ENCODE results near the gene SPAG16. TPM values are rescaled to one million over a fixed set of nuclear protein-coding genes. Genes with fewer than 3 reads are reported as not detected.
"Not testable (repeated sequence)": the region's sequence is repeated elsewhere in the genome, so short reads cannot be mapped to it uniquely, and the experiment has no call there.

The SPAG16 gene
- total RNA-seq, 1 donor from 2014 or later: 19.8 TPM

DNA sequence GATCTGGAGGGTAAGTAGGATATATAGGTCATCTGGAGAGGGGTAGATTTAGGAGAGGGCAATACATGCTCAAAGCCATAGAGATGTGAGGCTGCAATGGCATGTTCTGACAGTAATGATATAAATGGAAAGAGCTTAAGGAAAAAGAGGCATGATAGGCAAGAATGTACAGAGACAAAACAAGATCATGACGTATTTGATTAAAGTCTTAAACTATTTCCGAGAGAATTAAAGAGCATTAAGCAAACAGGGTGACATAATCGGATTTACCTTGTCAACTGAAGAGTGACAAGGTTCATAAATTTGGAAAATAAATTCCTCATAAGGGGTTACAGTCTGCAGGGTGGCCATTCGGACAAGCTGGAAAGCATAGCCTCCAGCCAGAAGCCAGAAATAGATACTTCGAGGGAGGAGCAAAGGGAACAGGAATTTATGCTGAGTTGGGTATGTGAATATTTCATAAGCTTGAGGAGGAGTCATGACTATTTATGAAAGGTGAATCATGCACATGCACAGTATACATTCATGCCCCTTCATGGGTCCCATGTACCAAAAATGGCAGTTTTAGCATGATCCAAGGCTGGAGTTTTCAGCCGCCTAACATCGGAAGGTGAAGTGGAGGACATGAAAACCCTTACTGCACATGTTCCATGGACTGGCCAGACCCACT, 730.4 kb downstream of the SPAG16 start:
- peak; percentile 63 for ATAC-seq

DNA sequence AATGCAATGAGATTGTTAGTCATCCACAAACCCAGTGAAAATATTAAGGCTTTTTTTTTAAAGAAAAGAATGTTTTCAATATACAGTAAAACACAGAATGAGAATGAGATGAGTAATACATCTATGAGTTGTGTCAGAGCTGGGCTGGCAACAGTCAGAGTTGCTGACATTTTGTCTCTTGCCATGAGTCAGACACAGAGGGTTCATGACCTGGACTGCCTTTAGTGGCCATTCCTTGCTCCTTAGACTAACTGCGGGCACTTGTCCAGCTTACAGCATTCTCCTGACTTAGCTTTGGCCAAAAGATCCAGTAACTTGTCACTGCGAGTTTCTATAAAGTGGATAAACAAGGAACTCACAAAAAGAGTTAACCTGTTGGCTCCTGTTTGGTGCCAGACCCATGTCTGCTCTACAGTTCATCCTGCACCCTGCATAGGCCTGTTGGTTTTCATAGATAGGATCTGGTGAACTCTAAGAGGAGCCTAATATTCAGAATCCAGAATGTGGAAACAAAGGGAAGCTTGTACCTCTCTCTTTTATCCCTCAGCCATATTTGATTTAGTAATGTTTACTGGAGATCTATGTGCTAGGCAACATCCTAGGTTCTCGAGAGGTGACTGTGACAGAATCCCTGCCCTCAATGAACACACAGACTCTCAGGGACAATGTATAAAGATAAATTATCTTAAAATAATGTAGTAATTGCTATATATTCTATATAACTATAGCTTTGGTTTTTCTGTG, 735.1 kb downstream of the SPAG16 start:
- ATAC-seq: peak; percentile 98

DNA sequence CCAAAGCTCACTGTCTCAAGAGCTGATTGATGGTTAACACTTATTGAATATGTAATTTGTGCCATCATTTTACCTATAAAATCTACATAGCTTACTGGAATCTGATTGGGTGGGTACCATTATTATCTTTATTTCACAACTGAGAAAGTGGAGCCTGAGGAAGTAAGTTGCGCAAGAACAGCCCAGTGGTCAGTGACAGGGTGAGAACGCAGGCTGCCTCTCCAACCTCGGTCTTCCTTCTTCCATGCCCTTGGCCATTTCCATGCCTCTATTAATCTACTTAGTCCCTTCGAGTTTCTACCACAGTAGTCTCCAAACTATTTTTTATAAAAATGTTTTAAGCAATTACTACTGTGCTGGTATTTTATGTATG, 735.7 kb downstream of the SPAG16 start:
- ATAC-seq: no peak

DNA sequence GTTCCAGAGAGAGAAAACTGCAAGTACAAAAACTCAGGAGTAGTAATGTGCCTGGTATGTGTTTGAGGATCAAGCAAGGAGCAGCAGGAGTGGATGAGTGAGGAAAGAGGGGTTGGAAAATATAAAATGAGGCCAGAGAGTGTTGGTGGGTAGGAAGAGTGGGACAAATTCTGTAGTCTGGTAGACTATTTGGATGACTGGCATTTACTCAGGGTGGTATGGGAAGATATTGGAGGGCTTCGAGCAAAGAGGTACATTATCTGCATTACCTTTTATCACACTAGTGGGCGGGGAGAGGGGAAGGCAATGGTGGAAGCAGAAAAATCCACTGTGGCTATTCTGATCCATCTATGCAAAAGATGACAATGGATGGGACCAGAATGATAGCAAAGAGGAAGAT, 744.9 kb downstream of the SPAG16 start:
- no peak for ATAC-seq

DNA sequence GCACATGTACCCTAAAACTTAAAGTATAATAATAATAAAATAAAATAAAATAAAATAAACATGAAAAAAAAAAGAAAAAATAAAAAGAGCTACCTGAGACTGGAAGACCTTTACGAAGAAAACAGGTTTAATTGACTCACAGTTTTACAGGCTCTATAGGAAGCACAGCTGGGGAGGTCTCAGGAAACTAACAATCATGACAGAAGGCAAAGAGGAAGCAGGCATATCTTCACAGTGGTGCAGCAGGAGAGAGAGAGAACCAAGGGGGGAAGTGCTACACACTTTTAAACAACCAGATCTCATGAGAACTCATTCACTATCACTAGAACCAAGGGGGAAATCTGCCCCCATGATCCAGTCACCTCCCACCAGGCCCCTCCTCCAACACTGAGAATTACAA, 747.3 kb downstream of the SPAG16 start:
- no peak for ATAC-seq

DNA sequence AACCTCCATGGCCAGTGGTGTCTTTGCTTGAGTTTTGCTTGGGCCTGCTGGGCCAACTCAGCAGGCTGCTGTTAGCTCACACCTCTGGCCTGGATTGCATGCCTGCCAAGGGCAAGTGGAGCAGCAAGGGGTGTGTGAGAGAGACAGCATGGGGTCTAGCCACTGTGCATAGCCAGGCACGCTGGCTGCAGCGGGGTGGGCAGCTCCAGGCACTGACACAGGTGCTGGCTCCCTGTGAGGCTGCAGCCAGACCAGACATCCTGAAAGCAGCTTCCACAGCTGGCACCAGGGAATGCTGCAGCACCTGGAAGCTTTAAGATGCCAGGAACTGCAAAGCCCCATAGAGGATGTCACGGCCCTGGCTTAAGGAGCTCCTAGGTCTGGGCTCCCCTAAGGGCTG, 750.2 kb downstream of the SPAG16 start:
- no peak for ATAC-seq

DNA sequence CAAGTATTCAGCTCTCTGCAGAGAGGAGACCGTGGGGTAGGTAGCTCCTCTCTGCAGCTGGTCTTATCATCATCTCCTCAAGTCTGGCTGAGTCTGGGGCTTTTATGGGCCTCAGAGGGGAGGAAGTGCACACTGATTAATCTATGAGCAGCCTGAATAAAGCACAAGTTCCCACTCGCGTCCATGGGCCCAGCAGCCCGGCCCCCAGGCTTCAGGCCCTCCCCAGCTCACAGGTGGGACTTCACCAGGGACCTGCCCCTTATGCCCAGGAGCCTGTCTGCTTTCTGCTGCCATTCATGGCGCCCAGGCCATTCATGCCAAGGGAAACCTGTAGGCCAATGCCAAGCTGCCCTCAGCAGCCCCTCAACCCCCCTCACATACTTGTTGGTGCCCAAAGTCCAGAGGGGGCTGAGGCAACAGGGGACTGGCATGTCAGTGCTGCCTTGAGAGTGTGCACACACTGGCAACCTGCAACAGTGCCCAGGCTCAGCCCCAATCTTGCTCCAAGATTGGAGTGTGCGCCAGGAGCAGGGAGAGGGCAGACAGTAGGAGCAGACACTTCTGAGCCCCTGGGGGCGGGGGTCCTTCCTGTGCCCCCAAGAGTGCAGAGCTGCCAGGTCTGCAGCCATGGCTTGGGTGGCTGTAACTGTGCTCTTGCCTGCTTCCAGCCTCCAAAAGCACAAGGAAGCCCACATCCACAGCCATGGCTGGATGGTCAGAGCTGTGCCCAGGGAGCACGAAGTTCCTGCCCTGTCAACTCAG, 751.0 kb downstream of the SPAG16 start:
- ATAC-seq: no peak

DNA sequence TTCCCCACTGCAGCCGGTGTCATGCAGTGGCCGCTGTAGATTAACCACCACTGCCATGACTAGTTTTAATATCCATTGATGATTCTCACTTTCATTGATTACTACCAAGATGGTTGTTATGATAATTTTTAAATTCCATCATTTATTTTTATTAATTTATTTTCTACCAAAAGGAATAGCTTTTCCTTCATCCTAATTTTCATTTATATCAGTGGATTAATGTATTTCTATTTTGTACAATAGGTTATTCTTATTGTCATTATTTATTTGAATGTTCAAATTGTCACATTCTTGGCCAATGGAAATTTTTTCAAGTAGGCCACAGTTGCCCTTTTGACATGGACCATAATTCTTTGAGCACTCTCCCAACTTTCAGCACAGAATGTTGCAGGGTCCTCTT, 751.7 kb downstream of the SPAG16 start:
- ATAC-seq: no peak

DNA sequence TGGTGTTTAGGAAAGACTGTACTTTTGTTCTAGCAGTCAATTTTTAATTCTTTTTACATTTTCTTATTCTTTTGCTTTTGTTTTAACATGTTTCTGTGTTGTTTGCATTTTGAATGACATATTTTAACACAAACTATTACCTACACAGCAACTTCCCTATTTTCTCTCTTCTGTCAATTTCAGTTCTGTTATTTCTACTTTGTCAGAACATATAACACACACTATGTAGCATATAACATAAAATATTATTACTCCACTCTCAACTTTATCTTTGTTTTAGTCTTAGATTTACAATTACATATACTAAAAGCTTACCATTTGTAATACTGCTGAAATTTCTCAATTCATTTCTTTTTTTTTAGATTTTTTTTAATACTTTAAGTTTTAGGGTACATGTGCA, 753.9 kb downstream of the SPAG16 start:
- ATAC-seq: no peak

DNA sequence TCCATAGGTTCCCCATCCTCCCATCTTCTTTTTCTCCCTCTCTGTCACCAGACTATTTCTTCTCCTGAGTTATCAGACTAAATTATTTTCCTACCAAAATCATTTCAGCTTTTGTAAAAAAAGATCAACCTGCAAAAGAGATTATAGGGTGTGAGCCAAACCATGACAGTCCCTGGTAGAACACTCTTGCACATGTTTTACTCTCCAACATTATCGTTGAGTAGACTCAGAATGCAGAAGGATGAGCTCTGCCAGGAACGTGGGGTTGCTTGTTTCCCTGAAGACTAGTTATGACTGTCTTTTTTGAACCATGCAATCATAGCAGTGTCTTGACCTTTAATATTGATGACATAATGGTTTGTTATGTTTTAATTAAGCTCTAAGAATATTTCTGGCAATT, 766.5 kb downstream of the SPAG16 start:
- no peak for ATAC-seq

DNA sequence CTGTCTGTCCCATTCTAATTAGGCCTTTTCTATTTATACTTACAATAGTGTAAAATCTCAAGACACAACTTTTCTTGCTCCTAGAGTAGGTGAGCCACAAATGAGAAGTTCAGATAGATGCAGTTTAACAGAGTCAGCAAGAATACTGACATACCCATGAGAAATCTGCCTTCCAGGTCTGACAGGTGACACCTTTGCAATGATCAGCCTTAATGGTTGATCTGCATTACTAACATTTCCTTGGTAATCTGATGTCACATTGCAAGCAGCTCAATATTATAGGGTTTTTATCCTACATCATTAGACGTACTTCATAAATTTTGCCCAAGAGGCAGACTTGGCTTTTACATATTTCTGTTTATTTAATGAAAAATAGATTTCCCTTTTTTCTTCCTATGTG, 767.3 kb downstream of the SPAG16 start:
- no peak for ATAC-seq

DNA sequence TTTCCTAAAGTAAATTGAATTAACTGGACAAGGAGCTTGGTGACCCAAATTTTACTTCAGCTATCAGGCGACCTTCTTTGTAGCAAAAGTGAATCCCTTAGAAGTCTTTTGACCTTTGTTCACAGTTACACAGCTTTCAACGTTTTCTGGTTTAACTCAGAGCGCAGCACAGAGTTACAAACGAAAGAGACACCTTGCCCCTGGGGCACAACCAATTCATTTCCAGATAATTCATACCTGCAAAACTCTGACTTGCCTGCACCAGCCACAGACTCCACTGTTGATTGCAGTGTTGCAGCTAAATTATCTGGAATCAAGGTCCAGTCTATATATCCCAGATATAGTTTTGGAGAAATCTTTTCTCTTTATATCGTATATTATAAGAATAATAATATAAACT, 768.0 kb downstream of the SPAG16 start:
- ATAC-seq: no peak

DNA sequence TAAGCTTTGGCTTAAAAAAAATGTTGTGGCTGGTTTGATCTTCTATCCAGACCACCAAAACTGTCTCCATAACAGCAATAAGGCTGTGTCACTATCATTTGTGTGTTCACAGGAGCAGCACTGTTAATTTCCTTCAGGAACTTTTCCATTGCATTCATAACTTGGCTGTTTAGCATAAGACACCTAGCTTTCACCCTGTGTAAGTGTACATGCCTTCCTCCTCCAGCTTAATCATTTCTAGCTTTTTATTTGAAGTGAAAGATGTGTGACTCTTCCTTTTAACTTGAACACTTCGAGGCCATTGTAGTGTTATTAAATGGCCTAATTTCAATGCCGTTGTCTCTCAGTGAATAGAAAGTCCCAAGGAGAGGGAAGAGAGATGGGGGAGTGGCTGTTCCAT, 773.7 kb downstream of the SPAG16 start:
- ATAC-seq: no peak

DNA sequence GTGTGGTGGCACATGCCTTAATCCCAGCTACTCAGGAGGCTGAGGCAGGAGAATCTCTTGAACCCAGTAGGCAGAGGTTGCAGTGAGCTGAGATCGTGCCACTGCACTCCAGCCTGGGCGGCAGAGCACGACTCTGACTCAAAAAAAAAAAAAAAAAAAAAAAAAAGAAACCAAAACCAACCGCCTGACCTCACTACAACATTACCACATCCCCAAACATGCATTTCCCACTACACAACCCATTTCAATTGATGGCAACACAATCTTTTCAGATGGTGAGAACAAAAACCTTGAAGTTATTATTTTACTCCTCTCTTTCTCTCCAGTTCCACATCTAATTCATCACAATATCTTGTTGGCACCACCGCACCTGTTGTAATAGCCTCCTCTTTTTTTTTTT, 778.0 kb downstream of the SPAG16 start:
- ATAC-seq: not testable (repeated sequence)

DNA sequence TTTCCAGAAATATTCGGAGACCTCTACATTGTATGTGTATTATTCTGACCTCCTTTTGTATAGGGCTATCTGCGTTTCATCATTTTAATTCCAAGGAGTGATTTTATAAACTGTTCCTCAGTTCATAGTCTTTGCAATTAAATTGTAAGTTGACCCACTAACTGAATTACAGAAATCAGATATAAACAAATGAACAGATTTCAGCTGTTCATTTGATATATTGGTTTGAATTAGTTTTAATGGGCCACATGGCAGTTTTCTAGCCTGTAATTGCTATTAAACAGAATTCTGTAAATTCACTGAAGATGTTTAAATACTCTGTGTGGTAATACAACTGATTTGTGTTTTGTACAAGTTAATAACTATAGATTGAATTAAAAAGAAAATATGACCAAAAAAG, 780.2 kb downstream of the SPAG16 start:
- no peak for ATAC-seq

DNA sequence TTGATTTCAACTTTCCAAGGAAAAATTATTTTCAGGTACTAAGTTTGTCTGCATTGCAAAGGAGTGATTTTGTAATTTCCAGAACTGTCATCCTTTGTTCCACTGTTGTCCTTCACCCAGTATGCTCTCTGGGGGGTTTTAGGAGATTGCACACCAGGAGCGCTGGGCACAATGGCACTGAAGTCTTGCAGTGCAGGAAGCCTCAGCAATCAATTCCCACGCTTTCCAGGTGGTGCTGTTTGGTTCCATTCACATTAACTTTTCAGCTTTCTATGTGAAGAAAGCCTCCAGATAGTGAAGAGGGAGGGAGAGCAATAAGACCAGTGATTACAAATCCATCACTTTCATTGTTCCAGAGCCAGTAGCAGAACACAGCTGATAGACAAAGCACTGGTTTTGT, 782.6 kb downstream of the SPAG16 start:
- ATAC-seq: no peak

DNA sequence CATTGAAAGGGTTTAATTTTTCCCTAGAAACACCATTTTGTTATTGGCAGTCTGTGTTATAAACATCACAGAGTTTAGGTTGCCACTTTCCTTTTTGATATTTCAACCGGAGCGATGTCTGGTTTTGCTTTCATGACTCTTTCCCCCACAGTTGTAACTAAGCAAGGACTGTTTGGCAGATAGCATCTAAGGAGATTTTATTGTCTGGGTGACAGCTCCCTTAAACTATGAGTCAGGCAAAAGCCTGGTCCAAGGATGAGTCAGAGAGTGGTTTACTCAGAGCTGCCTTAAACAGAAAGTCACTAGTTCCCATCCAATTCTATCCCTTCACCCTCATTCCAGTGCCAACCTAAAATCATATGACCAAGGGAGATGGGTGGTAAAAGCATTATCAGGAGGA, 785.0 kb downstream of the SPAG16 start:
- ATAC-seq: peak; percentile 83

DNA sequence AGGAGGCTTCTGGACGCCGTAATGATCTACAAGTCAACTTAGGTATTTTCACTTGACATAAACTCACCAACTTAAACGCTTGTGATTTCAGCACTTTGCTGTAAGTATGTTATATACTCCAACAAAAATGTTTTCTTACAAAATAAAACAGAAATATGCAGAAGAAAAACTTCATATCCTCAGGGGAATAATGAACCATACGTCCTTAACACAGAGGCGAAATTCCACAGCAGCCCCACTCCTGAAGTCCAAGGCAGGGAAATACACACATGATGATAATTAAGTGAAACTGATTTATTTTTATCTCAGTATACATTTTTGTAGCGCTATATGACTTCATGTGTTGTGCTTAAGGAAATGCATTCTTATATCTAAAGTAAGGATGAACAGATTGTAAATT, 791.2 kb downstream of the SPAG16 start:
- no peak for ATAC-seq

DNA sequence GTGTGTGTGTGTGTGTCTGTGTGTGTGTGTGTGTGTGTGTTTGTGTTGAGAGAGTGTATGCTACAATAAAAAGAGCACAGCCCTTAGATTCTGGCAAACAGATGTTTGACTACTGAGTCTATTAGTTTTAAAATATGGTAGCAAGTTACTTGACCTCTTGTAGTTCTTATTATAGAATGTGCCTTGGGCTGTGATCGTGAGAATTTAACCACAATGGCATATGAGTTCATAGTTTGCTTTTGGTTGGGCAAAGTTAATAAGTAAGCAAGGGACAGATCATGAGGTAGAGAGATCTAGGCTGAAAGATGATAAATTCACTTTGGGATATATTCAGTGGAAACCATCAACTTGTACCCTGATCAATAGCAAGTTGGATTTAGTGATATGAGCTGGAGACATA, 792.3 kb downstream of the SPAG16 start:
- ATAC-seq: no peak

DNA sequence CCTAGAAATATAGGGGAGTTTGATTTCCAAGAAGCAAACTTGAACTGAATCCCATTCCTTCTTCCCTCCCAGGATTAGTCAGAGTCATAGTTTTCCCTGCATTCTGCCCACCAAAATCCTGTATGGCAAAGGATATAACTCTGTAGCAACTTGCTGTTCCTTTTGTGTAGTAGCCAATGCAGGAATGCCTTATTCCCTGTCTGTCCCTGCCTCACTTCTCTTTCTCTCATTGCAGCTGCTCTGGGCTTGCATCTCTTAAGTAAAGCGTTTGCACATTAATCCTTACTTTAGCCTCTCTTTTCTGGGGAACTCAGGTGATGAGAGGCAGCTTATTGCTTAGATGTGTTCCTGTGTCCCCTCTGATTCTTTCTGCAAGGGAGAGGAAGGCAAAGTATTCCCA, 793.5 kb downstream of the SPAG16 start:
- ATAC-seq: no peak

DNA sequence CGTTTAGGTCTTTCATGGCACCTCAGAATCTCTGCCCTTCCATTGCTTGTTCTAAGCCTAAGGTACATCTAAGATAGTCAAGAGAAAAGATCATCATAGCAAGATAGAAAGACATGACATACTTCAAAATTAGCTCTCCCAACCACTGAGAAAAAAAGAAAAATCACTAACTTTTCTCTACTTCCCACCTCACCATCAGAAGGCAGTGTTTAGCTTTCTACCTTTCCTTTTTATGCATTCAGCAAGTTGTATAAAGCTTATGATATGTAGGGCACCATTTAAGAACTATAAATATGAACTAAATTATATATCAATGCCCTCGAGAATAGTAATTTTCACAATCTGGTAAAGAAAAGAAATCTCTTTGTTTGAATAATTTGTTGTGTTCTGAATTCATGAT, 794.8 kb downstream of the SPAG16 start:
- ATAC-seq: no peak

DNA sequence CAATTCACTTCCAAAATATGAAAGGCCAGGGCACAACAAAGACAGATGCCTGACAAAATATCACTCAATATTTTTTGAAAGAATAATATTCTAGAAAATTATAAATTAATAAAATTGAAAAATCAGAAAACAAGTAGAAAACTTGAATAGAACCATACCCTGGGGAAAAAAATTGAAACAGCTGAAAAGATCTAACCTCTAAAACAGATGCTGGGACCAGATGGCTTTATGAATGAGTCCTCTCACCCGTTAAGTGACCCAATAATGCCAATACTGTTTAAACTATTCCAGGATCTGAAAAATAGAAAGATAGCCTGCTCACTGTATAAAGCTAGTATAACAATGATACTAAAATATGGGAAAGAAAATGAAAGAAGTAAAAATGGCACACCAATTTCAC, 804.3 kb downstream of the SPAG16 start:
- ATAC-seq: no peak

DNA sequence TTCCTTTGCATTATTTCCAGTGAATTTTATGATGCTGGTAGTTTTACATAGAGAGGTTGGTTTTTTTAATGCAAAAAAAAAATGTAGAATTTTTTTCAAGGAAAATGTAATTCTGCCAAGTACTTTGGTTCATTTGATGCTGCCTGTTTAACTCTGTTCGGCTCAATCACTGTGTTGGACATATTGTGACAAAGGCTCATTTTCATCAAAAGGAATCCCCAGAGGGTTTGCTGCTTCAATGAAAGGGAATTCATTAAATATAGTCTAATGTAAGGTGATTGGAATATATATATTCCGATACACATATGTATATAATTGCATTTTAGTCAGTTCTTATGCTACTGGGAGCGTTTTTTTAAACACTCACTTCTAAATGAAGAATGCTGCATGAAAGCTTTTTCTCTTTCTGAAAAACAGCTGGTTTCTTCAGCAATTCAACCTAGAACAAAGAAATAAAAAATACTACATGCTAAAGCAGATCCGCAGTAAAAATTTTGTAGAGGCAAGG, 812.0 kb downstream of the SPAG16 start:
- no peak for ATAC-seq

DNA sequence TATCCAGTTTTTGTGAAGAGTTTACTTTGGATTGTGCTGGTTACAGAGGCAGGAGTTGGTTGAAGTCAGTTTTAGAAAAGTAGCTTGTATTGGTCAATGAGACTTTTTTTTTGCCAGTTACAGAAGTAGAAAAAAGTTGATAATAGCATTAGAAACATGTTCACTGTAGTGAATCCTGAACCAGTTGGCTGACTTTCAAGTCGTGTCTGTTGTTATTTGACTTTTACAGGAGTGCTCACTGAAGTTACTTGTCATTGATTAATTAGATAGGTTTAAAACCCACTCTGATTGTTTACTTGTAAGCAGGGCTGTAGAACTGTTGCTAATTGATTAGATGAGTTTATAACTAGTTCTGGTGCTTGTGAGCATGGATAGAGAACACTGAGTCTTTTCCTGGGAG, 814.5 kb downstream of the SPAG16 start:
- ATAC-seq: no peak
